ENCODE measurements around the gene EYA3.

The EYA3 gene

GRCh38 chr1:27974417-27974781 is 114.0 kb downstream of the EYA3 start:
- DNase-seq (ENCODE audit: low read depth): no peak
- no peak overlapping the region for H3K4me3 ChIP-seq (ENCODE audit: low read depth, low read length)
- no peak for TF ChIP-seq MYC (IDR thresholded peaks at IDR 0.05; ENCODE audit: low read depth, low read length)

DNA sequence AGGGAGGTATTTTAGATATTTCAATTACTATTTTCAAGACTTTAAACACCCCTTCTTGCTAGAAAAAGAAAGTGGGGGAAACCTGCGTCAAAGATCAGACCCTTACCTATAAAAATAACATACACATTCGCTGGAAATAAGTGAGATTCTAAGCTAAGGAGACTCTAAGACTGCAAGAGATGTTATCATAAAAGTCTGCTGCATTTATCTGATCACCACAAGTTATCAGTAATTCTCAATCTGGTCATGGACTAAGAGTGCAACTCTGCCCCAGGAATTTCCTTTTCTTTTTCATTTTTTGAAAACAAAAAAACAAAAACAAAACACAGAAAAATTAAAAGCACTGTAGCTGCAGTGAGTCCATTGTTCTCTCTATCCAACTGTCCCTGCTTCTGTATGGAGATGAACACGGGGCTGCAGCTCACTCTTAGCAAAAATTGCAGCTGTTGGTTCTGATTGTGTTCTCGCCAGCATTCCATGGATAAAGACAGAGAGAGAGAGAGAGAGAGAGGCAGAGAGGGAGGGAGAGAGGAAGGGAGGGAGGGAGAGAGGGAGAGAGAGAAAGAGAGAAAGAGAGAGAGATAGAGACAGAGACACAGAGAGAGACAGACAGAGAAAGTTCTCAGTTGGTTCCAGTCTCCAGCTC is 114.5 kb downstream of the EYA3 start:
- no peak overlapping the region for H3K4me3 ChIP-seq (ENCODE audit: low read depth, low read length)
- TF ChIP-seq MYC (IDR thresholded peaks at IDR 0.05; ENCODE audit: low read depth, low read length): no peak
- no peak for TF ChIP-seq POLR2A (IDR thresholded peaks at IDR 0.05; ENCODE audit: extremely low read depth, insufficient read length)
- DNase-seq (ENCODE audit: low read depth): no peak

GRCh38 chr1:27972141-27972540 is 116.3 kb downstream of the EYA3 start:
- TF ChIP-seq, protein P1, sequence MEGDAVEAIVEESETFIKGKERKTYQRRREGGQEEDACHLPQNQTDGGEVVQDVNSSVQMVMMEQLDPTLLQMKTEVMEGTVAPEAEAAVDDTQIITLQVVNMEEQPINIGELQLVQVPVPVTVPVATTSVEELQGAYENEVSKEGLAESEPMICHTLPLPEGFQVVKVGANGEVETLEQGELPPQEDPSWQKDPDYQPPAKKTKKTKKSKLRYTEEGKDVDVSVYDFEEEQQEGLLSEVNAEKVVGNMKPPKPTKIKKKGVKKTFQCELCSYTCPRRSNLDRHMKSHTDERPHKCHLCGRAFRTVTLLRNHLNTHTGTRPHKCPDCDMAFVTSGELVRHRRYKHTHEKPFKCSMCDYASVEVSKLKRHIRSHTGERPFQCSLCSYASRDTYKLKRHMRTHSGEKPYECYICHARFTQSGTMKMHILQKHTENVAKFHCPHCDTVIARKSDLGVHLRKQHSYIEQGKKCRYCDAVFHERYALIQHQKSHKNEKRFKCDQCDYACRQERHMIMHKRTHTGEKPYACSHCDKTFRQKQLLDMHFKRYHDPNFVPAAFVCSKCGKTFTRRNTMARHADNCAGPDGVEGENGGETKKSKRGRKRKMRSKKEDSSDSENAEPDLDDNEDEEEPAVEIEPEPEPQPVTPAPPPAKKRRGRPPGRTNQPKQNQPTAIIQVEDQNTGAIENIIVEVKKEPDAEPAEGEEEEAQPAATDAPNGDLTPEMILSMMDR (IDR thresholded peaks at IDR 0.05; ENCODE audit: low read depth, low read length): no peak
- TF ChIP-seq MYC (IDR thresholded peaks at IDR 0.05; ENCODE audit: low read depth, low read length): no peak
- TF ChIP-seq, protein P2, sequence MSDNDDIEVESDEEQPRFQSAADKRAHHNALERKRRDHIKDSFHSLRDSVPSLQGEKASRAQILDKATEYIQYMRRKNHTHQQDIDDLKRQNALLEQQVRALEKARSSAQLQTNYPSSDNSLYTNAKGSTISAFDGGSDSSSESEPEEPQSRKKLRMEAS (IDR thresholded peaks at IDR 0.05; ENCODE audit: low read depth, low read length): no peak
- no peak for DNase-seq (ENCODE audit: low read depth)
- no peak overlapping the region for H3K4me3 ChIP-seq (ENCODE audit: low read depth, low read length)

- DNase-seq (ENCODE audit: low read depth): no peak
- H3K4me3 ChIP-seq (ENCODE audit: low read depth, low read length): no peak overlapping the region
- no peak for TF ChIP-seq POLR2A (IDR thresholded peaks at IDR 0.05; ENCODE audit: extremely low read depth, insufficient read length)
- TF ChIP-seq, protein P1 (IDR thresholded peaks at IDR 0.05; ENCODE audit: low read depth, low read length): no peak
- TF ChIP-seq MYC (IDR thresholded peaks at IDR 0.05; ENCODE audit: low read depth, low read length): no peak
- TF ChIP-seq, protein P2 (IDR thresholded peaks at IDR 0.05; ENCODE audit: low read depth, low read length): no peak
These were observed 116.7 kb downstream of the EYA3 start for GRCh38 chr1:27971674-27972073.

- no peak for TF ChIP-seq MYC (IDR thresholded peaks at IDR 0.05; ENCODE audit: low read depth, low read length)
- TF ChIP-seq, protein P1 (IDR thresholded peaks at IDR 0.05; ENCODE audit: low read depth, low read length): no peak
- TF ChIP-seq, protein P2 (IDR thresholded peaks at IDR 0.05; ENCODE audit: low read depth, low read length): no peak
- no peak for TF ChIP-seq POLR2A (IDR thresholded peaks at IDR 0.05; ENCODE audit: extremely low read depth, insufficient read length)
- no peak overlapping the region for H3K4me3 ChIP-seq (ENCODE audit: low read depth, low read length)
- DNase-seq (ENCODE audit: low read depth): no peak
These were observed 118.0 kb downstream of the EYA3 start for GRCh38 chr1:27970401-27970800.

DNA sequence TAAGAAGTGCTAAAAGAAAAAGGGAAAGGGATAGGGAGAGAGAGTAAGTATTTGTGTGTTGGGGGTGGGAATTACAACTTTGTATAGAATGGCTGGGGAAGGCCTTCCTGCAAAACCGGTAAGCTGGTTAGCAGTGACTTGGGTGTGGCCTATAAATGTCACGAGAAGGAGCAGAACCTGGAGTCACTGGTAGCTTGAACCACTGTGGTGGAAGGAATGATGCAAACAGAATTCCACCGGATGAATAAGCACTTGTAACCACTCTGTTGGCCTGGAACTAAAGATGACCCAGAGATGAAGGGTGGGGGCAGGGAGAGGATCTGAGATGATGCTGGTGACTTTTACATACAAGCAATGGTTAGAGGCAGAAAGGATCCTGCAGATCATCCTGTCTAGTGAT is 119.7 kb downstream of the EYA3 start:
- no peak for DNase-seq (ENCODE audit: low read depth)
- TF ChIP-seq, protein P1 (IDR thresholded peaks at IDR 0.05; ENCODE audit: low read depth, low read length): no peak
- TF ChIP-seq MYC (IDR thresholded peaks at IDR 0.05; ENCODE audit: low read depth, low read length) (no peak), POLR2A (IDR thresholded peaks at IDR 0.05; ENCODE audit: extremely low read depth, insufficient read length) (no peak)
- TF ChIP-seq, protein P2 (IDR thresholded peaks at IDR 0.05; ENCODE audit: low read depth, low read length): no peak
- no peak overlapping the region for H3K4me3 ChIP-seq (ENCODE audit: low read depth, low read length)

DNA sequence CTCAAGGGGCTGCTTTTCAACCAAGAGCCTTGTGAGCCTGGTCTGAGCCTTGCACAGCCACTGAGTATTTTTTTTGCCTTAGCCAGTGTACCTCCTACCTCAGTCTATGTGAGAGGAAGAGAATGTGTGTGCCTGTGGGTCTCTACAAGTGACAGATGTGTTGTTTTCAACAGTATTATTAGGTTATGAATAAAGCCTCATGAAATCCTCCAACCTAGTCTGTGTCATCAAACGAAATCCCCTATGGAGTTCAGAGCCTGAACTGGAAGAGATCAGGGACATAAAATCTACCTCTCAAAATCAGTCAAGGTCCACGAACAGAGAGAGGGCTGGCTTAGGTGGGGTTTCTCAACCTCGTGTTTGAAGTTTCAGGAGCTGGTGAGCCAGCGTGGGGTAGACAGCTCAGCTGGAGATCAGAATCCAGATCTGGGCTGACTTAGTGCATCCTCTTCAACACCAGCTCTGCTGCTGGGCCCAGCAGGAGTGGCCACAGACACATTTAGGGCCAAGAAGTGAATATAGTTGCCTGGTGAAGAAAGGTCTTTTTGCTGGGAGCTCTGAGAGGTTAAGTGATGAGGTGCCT is 120.4 kb downstream of the EYA3 start:
- H3K4me3 ChIP-seq (ENCODE audit: low read depth, low read length): no peak overlapping the region
- TF ChIP-seq, protein P1 (IDR thresholded peaks at IDR 0.05; ENCODE audit: low read depth, low read length): no peak
- no peak for TF ChIP-seq POLR2A (IDR thresholded peaks at IDR 0.05; ENCODE audit: extremely low read depth, insufficient read length)
- TF ChIP-seq, protein P2 (IDR thresholded peaks at IDR 0.05; ENCODE audit: low read depth, low read length): no peak
- TF ChIP-seq MYC (IDR thresholded peaks at IDR 0.05; ENCODE audit: low read depth, low read length): no peak
- no peak for DNase-seq (ENCODE audit: low read depth)
